SU-DHL-6 (cell line): ENCODE results near the gene FCHSD2.

Experiments
- H2AFZ ChIP-seq: fragments of 200-600 bp; sonication (generic); 2 replicates; pipeline ENCODE4 v1.6.1; 2014; ENCODE audit warnings: low read depth, mild to moderate bottlenecking, moderate library complexity, mixed read lengths, antibody characterized with exemption, low read length; ENCODE audit not compliant: severe bottlenecking
- H3F3A ChIP-seq: fragments of 200-600 bp; shearing (Covaris generic); 2 replicates; pipeline ENCODE4 v1.6.0; 2016; ENCODE audit warnings: antibody characterized with exemption, mild to moderate bottlenecking; ENCODE audit not compliant: insufficient read depth
- H3K27ac ChIP-seq: fragments of 200-600 bp; sonication (generic); 2 replicates; pipeline ENCODE4 v1.5.1; 2016; ENCODE audit warnings: low read depth, mild to moderate bottlenecking, low read length, moderate library complexity, mixed read lengths
- H3K27me3 ChIP-seq: fragments of 200-600 bp; sonication (generic), shearing (Covaris generic); 2 replicates; pipeline ENCODE4 v1.6.0; 2014; ENCODE audit warnings: mild to moderate bottlenecking, low read length
- H3K36me3 ChIP-seq: fragments of 200-600 bp; sonication (generic); 2 replicates; pipeline ENCODE4 v1.6.1; 2014; ENCODE audit warnings: mild to moderate bottlenecking, low read length, mixed read lengths
- H3K4me2 ChIP-seq: fragments of 300-600, 200-600 bp; shearing (Covaris generic), sonication (generic); 2 replicates; pipeline ENCODE4 v1.6.0; 2014; ENCODE audit warnings: low read length, low read depth, mild to moderate bottlenecking; ENCODE audit not compliant: poor library complexity, severe bottlenecking
- H3K4me3 ChIP-seq: fragments of 200-600 bp; sonication (generic); 2 replicates; pipeline ENCODE4 v1.5.1; 2014; ENCODE audit warnings: antibody characterized with exemption, low read length, mild to moderate bottlenecking, mixed read lengths; ENCODE audit not compliant: insufficient read depth, poor library complexity, severe bottlenecking
- H3K79me2 ChIP-seq: fragments of 200-600 bp; sonication (generic); 2 replicates; pipeline ENCODE4 v1.6.1; 2014; ENCODE audit warnings: mild to moderate bottlenecking, low read length, moderate library complexity; ENCODE audit not compliant: insufficient read depth
- H3K9ac ChIP-seq: fragments of 200-600 bp; sonication (generic); 2 replicates; pipeline ENCODE4 v1.7.0; 2014; ENCODE audit warnings: mild to moderate bottlenecking, low read length
- H3K9me2 ChIP-seq: fragments of 200-600 bp; sonication (generic); replicated peaks from 2 replicates; pipeline ENCODE4 v1.6.1; 2014; ENCODE audit warnings: low read length; ENCODE audit not compliant: insufficient read depth
- H3K9me3 ChIP-seq: fragments of 200-600 bp; sonication (generic); 2 replicates; pipeline ENCODE4 v1.6.1; 2014; ENCODE audit warnings: low read length, mixed read lengths; ENCODE audit not compliant: insufficient read depth
- H4K20me1 ChIP-seq: fragments of 200-600 bp; sonication (generic); 2 replicates; pipeline ENCODE4 v1.6.1; 2014; ENCODE audit warnings: low read depth, mild to moderate bottlenecking, antibody characterized with exemption, low read length, moderate library complexity, mixed read lengths
- CTCF ChIP-seq: fragments of 200-600 bp; sonication (generic); IDR thresholded peaks from one replicate; pipeline ENCODE4 v1.5.1; 2017; ENCODE audit warnings: antibody characterized with exemption, mild to moderate bottlenecking, low read length, moderate library complexity; ENCODE audit not compliant: insufficient read depth, poor library complexity, severe bottlenecking
- EZH2phosphoT487 ChIP-seq: fragments of 200-600 bp; sonication (generic), shearing (Covaris generic); conservative IDR thresholded peaks from 2 replicates; pipeline ENCODE4 v1.6.1; 2018; ENCODE audit warnings: mild to moderate bottlenecking, antibody characterized with exemption, low read length, moderate library complexity, mixed read lengths

Gene FCHSD2

GRCh38 chr11:72826191-72826941, 315.8 kb downstream of the FCHSD2 start:
- no peaks in the 10 kb centered on the region for H3K27me3 ChIP-seq
- H2AFZ ChIP-seq: no peak overlapping the region
- no peaks in the 10 kb centered on the region for H3K36me3 ChIP-seq
- no peak overlapping the region for H3K9ac ChIP-seq
- no peaks in the 10 kb centered on the region for H4K20me1 ChIP-seq
- TF ChIP-seq CTCF (no peak), EZH2phosphoT487 (no peak)
- no peak overlapping the region for H3K27ac ChIP-seq
- H3K79me2 ChIP-seq: no peaks in the 10 kb centered on the region
- H3K4me2 ChIP-seq: no peak overlapping the region
- H3K9me2 ChIP-seq: no peaks in the 10 kb centered on the region
- H3F3A ChIP-seq: peaks cover 28% of the 10 kb centered on the region
- no peaks in the 10 kb centered on the region for H3K9me3 ChIP-seq
- H3K4me3 ChIP-seq: no peak overlapping the region

- no peak overlapping the region for H3K4me3 ChIP-seq
- H4K20me1 ChIP-seq: no peaks in the 10 kb centered on the region
- H3F3A ChIP-seq: peaks cover 28% of the 10 kb centered on the region
- no peak overlapping the region for H2AFZ ChIP-seq
- H3K79me2 ChIP-seq: no peaks in the 10 kb centered on the region
- H3K9ac ChIP-seq: no peak overlapping the region
- H3K9me3 ChIP-seq: no peaks in the 10 kb centered on the region
- H3K36me3 ChIP-seq: no peaks in the 10 kb centered on the region
- H3K9me2 ChIP-seq: no peaks in the 10 kb centered on the region
- TF ChIP-seq EZH2phosphoT487 (no peak), CTCF (no peak)
- H3K27me3 ChIP-seq: no peaks in the 10 kb centered on the region
- H3K4me2 ChIP-seq: no peak overlapping the region
- H3K27ac ChIP-seq: no peak overlapping the region
Observed at GRCh38 chr11:72825661-72826060, 316.5 kb downstream of the FCHSD2 start.

GRCh38 chr11:72824811-72825505, 317.2 kb downstream of the FCHSD2 start:
- Histone ChIP-seq H3K4me2 (no peak overlapping the region), H4K20me1 (no peaks in the 10 kb centered on the region), H3K27me3 (no peaks in the 10 kb centered on the region), H3K4me3 (no peak overlapping the region), H3K9me2 (no peaks in the 10 kb centered on the region), H3K9me3 (no peaks in the 10 kb centered on the region), H3K79me2 (no peaks in the 10 kb centered on the region), H3K9ac (no peak overlapping the region), H3F3A (peaks cover 34% of the 10 kb centered on the region), H3K36me3 (no peaks in the 10 kb centered on the region), H3K27ac (0 out of 2 replicates have a peak overlapping the region, but pooled peaks have one; percentile 1), H2AFZ (no peak overlapping the region)
- TF ChIP-seq CTCF (no peak), EZH2phosphoT487 (no peak)
